Sigmoid colon (tissue), 7 donors: ENCODE results near the gene SAFB. TPM values are rescaled to one million over a fixed set of nuclear protein-coding genes. Genes with fewer than 3 reads are reported as not detected.
A peak's percentile ranks its signal among the peaks of the same experiment; 100 is the strongest.

Experiments used
- DNase-seq: peaks from one replicate; pipeline ENCODE4 v3.0.0-alpha.2; 2019
- H3K27ac ChIP-seq, 4 donors: fragments of 200-600 bp; sonication (generic); one replicate each; pipeline ENCODE4 v1.5.1; 2016 to 2019; ENCODE audit warnings: mild to moderate bottlenecking in 1 of 4
- H3K27me3 ChIP-seq, 3 donors: fragments of 200-600 bp; sonication (generic); one replicate each; pipeline ENCODE4 v1.5.1; 2019; ENCODE audit warnings: mild to moderate bottlenecking in 1 of 3
- H3K36me3 ChIP-seq, 4 donors: fragments of 200-600 bp; sonication (generic); one replicate each; pipeline ENCODE4 v1.5.1; 2016 to 2019
- H3K4me1 ChIP-seq, 4 donors: fragments of 200-600 bp; sonication (generic); one replicate each; pipeline ENCODE4 v1.5.1; 2017 to 2019
- H3K4me3 ChIP-seq, 4 donors: fragments of 200-600 bp; sonication (generic); one replicate each; pipeline ENCODE4 v1.5.1; 2017 to 2019; ENCODE audit warnings: mild to moderate bottlenecking in 2 of 4, moderate library complexity in 1 of 4
- H3K9me3 ChIP-seq, 4 donors: fragments of 200-600 bp in 3 of 4; sonication (generic) in 3 of 4; one replicate each; pipeline versions ENCODE4 v1.5.1 to v1.6.1; 2013 to 2019
- EP300 ChIP-seq, 4 donors: sonication (generic); formaldehyde crosslinking; IDR thresholded peaks; one replicate each; pipeline ENCODE4 v1.6.1; 2017; ENCODE audit warnings: antibody characterized with exemption in 4 of 4
- POLR2A ChIP-seq, 2 donors: fragments of 450-650 bp; IDR thresholded peaks; one replicate each; pipeline ENCODE4 v1.6.1; 2016; ENCODE audit warnings: antibody characterized with exemption in 2 of 2, mild to moderate bottlenecking in 2 of 2, moderate library complexity in 2 of 2
- POLR2AphosphoS5 ChIP-seq, 4 donors: sonication (generic); formaldehyde crosslinking; IDR thresholded peaks; one replicate each; pipeline ENCODE4 v1.6.1; 2017; ENCODE audit warnings: antibody characterized with exemption in 4 of 4
- WGBS, 2 donors: extraction: QIAGEN DNeasy Blood & Tissue Kit; methylation state at CpG; one replicate each; pipeline ENCODE4 v1.1.7; 2013; 5-methylcytosine and 5-hydroxymethylcytosine counted together
- intact Hi-C: fragments of 100-400 bp; cut with DNase I; formaldehyde crosslinking; loops from one replicate; pipeline ENCODE4 v1.15.1; 2023
- polyA plus RNA-seq, 3 donors: library from polyadenylated mRNA; stranded (reverse); fragments of 200-250 nt; gene quantifications; one replicate each; pipeline ENCODE4 v1.2.3, GENCODE V29; 2013
- total RNA-seq, 4 donors: library from RNA; depleted of rRNA; stranded (reverse); fragments of >200 nt; gene quantifications; one replicate each; pipeline ENCODE4 v1.1.0, GENCODE V29; 2016
- TF ChIP-seq, protein P1 (sequence below), 4 experiments: fragments of 450-650 bp in 3 of 4; fragments of 200-600 bp in 1 of 4; IDR thresholded peaks; one replicate each; pipeline ENCODE4 v1.5.1; 2016 to 2019; ENCODE audit warnings: antibody characterized with exemption in 4 of 4, mild to moderate bottlenecking in 3 of 4, moderate library complexity in 2 of 4
- donor health status: healthy with polysubstance abuse.
- donor health status: Bipolar disorder and iron deficiency.
- donor health status: healthy.

Gene SAFB
- total and polyA plus RNA-seq, 7 donors = 25.7 to 75.9 (median 54.6) TPM

DNA sequence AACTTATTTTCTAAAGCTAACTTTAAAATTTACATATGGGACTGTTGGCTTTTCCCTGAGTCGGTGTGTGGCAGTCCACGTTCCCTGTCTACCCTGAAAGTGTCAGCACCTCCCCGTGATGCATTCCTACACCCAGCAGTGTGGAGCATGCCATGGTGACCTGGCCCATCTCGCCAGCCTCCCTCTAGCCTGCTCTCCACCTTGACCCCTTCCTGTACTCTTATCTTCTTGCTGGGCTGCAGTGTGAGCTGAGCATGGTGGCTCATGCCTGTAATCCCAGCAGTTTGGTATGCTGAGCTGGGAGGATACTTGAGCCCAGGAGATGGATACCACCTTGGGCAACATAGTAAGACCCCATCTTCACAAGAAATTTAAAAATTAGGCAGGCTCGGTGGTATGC is 32.0 kb downstream of the SAFB start:
- no peak for TF ChIP-seq EP300 (IDR thresholded peaks at IDR 0.05)
- no peak for TF ChIP-seq POLR2AphosphoS5 (IDR thresholded peaks at IDR 0.05)
- TF ChIP-seq, protein P1, sequence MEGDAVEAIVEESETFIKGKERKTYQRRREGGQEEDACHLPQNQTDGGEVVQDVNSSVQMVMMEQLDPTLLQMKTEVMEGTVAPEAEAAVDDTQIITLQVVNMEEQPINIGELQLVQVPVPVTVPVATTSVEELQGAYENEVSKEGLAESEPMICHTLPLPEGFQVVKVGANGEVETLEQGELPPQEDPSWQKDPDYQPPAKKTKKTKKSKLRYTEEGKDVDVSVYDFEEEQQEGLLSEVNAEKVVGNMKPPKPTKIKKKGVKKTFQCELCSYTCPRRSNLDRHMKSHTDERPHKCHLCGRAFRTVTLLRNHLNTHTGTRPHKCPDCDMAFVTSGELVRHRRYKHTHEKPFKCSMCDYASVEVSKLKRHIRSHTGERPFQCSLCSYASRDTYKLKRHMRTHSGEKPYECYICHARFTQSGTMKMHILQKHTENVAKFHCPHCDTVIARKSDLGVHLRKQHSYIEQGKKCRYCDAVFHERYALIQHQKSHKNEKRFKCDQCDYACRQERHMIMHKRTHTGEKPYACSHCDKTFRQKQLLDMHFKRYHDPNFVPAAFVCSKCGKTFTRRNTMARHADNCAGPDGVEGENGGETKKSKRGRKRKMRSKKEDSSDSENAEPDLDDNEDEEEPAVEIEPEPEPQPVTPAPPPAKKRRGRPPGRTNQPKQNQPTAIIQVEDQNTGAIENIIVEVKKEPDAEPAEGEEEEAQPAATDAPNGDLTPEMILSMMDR (IDR thresholded peaks at IDR 0.05) = no peak
- H3K36me3 ChIP-seq = peaks cover 63 to 100% (median 92%) of the 10 kb centered on the region in 4 donors
- intact Hi-C loops = no loop called here
- peak; percentile 30 for DNase-seq
- H3K27ac ChIP-seq = no peak overlapping the region
- WGBS, 2 donors = 93 to 94% methylated on average over 5 of the region's 5 CpGs
- no peak overlapping the region for H3K4me3 ChIP-seq
- no peaks in the 10 kb centered on the region for H3K27me3 ChIP-seq
- H3K9me3 ChIP-seq = no peaks in the 10 kb centered on the region
- no peaks in the 10 kb centered on the region for H3K4me1 ChIP-seq

- H3K27me3 ChIP-seq = no peaks in the 10 kb centered on the region
- no peak overlapping the region for H3K4me3 ChIP-seq
- TF ChIP-seq POLR2A (IDR thresholded peaks at IDR 0.05) (no peak), EP300 (IDR thresholded peaks at IDR 0.05) (no peak), POLR2AphosphoS5 (IDR thresholded peaks at IDR 0.05) (no peak)
- TF ChIP-seq, protein P1 (IDR thresholded peaks at IDR 0.05) = no peak
- no peak overlapping the region for H3K27ac ChIP-seq
- 42 to 71% methylated on average over 5 of the region's 5 CpGs for WGBS, 2 donors
- H3K4me1 ChIP-seq = no peaks in the 10 kb centered on the region
- intact Hi-C loops = no loop called here
- H3K9me3 ChIP-seq = no peaks in the 10 kb centered on the region
- H3K36me3 ChIP-seq = peaks cover 59 to 100% (median 89%) of the 10 kb centered on the region in 4 donors
- no peak for DNase-seq
Observed at GRCh38 chr19:5655412-5655811, 32.5 kb downstream of the SAFB start.

GRCh38 chr19:5661483-5661882 is 38.6 kb downstream of the SAFB start:
- Histone ChIP-seq H3K27ac (no peak overlapping the region), H3K4me3 (no peak overlapping the region), H3K27me3 (no peaks in the 10 kb centered on the region), H3K9me3 (no peaks in the 10 kb centered on the region), H3K4me1 (no peaks in the 10 kb centered on the region), H3K36me3 (peaks cover 54 to 100% (median 91%) of the 10 kb centered on the region in 4 donors)
- WGBS, 2 donors = 98% methylated on average over 42 of the region's 42 CpGs
- intact Hi-C loops = no loop called here
- DNase-seq = no peak
- TF ChIP-seq POLR2AphosphoS5 (IDR thresholded peaks at IDR 0.05) (no peak), EP300 (IDR thresholded peaks at IDR 0.05) (no peak), POLR2A (IDR thresholded peaks at IDR 0.05) (no peak)
- TF ChIP-seq, protein P1 (IDR thresholded peaks at IDR 0.05) = no peak

GRCh38 chr19:5663904-5664303 is 41.0 kb downstream of the SAFB start:
- intact Hi-C loops = no loop called here
- Histone ChIP-seq H3K4me3 (no peak overlapping the region), H3K27ac (no peak overlapping the region), H3K9me3 (no peaks in the 10 kb centered on the region), H3K4me1 (no peaks in the 10 kb centered on the region), H3K36me3 (peaks cover 48 to 100% (median 88%) of the 10 kb centered on the region in 4 donors), H3K27me3 (no peaks in the 10 kb centered on the region)
- WGBS, 2 donors = 95 to 96% methylated on average over 17 of the region's 17 CpGs
- no peak for DNase-seq
- TF ChIP-seq POLR2A (IDR thresholded peaks at IDR 0.05) (no peak), EP300 (IDR thresholded peaks at IDR 0.05) (no peak), POLR2AphosphoS5 (IDR thresholded peaks at IDR 0.05) (no peak)
- TF ChIP-seq, protein P1 (IDR thresholded peaks at IDR 0.05) = no peak

DNA sequence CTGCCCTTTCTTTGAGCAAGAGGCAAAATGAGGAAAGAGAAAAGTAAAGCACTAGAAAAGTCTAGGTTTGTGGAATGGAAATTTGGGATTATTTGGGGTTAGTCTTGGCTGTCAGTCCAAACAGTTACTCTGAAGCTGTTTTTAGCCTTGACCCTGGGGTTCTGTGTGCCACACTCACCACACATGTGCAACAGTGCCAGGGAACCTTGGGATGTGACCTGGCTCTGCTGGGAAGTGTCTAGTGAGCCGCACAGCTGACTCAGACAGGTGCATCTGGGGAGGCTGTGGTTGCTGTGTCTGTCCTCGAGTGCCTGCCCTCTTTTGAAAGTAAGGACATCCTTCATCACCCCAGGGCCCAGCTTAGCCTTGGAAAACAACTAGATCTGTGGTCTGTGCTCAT is 41.6 kb downstream of the SAFB start:
- TF ChIP-seq EP300 (IDR thresholded peaks at IDR 0.05) (no peak), POLR2AphosphoS5 (IDR thresholded peaks at IDR 0.05) (no peak), POLR2A (IDR thresholded peaks at IDR 0.05) (no peak)
- TF ChIP-seq, protein P1 (IDR thresholded peaks at IDR 0.05) = no peak
- H3K4me1 ChIP-seq = no peaks in the 10 kb centered on the region
- peaks cover 53 to 100% (median 89%) of the 10 kb centered on the region in 4 donors for H3K36me3 ChIP-seq
- no peaks in the 10 kb centered on the region for H3K27me3 ChIP-seq
- no peaks in the 10 kb centered on the region for H3K9me3 ChIP-seq
- 86 to 91% methylated on average over 2 of the region's 2 CpGs for WGBS, 2 donors
- no peak for DNase-seq
- H3K27ac ChIP-seq = no peak overlapping the region
- intact Hi-C loops = no loop called here
- no peak overlapping the region for H3K4me3 ChIP-seq
